Muscle layer of duodenum (tissue), 2 donors: ENCODE measurements around the gene ADAMTS17.
"Not testable (repeated sequence)": the region's sequence is repeated elsewhere in the genome, so short reads cannot be mapped to it uniquely, and the experiment has no call there.

Experiments used
- H3K27ac ChIP-seq: one replicate; pipeline ENCODE4 v1.7.0; 2013; ENCODE audit warnings: mild to moderate bottlenecking, low read length
- H3K27me3 ChIP-seq: one replicate; pipeline ENCODE4 v1.7.0; 2013; ENCODE audit warnings: low read depth, mild to moderate bottlenecking, control low read depth, low read length
- H3K36me3 ChIP-seq, 2 donors: one replicate each; pipeline ENCODE4 v1.7.0; 2013; ENCODE audit warnings: low read length in 2 of 2, control low read depth in 1 of 2, mild to moderate bottlenecking in 1 of 2; ENCODE audit not compliant: insufficient read depth in 2 of 2, control insufficient read depth in 1 of 2
- H3K4me1 ChIP-seq, 2 donors: one replicate each; pipeline ENCODE4 v1.7.0; 2013; ENCODE audit warnings: low read length in 2 of 2, mild to moderate bottlenecking in 2 of 2, control low read depth in 1 of 2, moderate library complexity in 1 of 2; ENCODE audit not compliant: insufficient read depth in 2 of 2, control insufficient read depth in 1 of 2
- H3K4me3 ChIP-seq, 2 donors: one replicate each; pipeline ENCODE4 v1.7.0; 2013; ENCODE audit warnings: low read length in 2 of 2, low read depth in 1 of 2, mild to moderate bottlenecking in 1 of 2
- H3K9me3 ChIP-seq, 2 donors: one replicate each; pipeline ENCODE4 v1.7.0; 2013; ENCODE audit warnings: low read length in 2 of 2, control low read depth in 1 of 2, mild to moderate bottlenecking in 1 of 2; ENCODE audit not compliant: control insufficient read depth in 1 of 2
- donor health status: healthy.

ADAMTS17 gene

GRCh38 chr15:100095541-100096247 lies 246.1 kb downstream of the ADAMTS17 start:
- Histone ChIP-seq H3K4me3 (no peak overlapping the region), H3K9me3 (no peaks in the 10 kb centered on the region), H3K27me3 (no peaks in the 10 kb centered on the region), H3K27ac (no peak overlapping the region), H3K4me1 (no peaks in the 10 kb centered on the region), H3K36me3 (no peaks in the 10 kb centered on the region)

GRCh38 chr15:100094127-100094510 lies 247.7 kb downstream of the ADAMTS17 start:
- Histone ChIP-seq H3K27me3 (no peaks in the 10 kb centered on the region), H3K4me3 (no peak overlapping the region), H3K36me3 (no peaks in the 10 kb centered on the region), H3K4me1 (no peaks in the 10 kb centered on the region), H3K27ac (no peak overlapping the region), H3K9me3 (no peaks in the 10 kb centered on the region)

- H3K9me3 ChIP-seq: no peaks in the 10 kb centered on the region
- no peaks in the 10 kb centered on the region for H3K36me3 ChIP-seq
- no peaks in the 10 kb centered on the region for H3K27me3 ChIP-seq
- no peak overlapping the region for H3K4me3 ChIP-seq
- H3K4me1 ChIP-seq: no peaks in the 10 kb centered on the region
- H3K27ac ChIP-seq: no peak overlapping the region
Observed at GRCh38 chr15:100093211-100094126, 248.3 kb downstream of the ADAMTS17 start.

- H3K27ac ChIP-seq: no peak overlapping the region
- H3K4me3 ChIP-seq: no peak overlapping the region
- no peaks in the 10 kb centered on the region for H3K9me3 ChIP-seq
- H3K36me3 ChIP-seq: no peaks in the 10 kb centered on the region
- no peaks in the 10 kb centered on the region for H3K4me1 ChIP-seq
- no peaks in the 10 kb centered on the region for H3K27me3 ChIP-seq
Observed at GRCh38 chr15:100092034-100092433, 249.7 kb downstream of the ADAMTS17 start.

- no peak overlapping the region for H3K4me3 ChIP-seq
- H3K9me3 ChIP-seq: no peaks in the 10 kb centered on the region
- H3K36me3 ChIP-seq: no peaks in the 10 kb centered on the region
- H3K4me1 ChIP-seq: no peaks in the 10 kb centered on the region
- H3K27me3 ChIP-seq: no peaks in the 10 kb centered on the region
- no peak overlapping the region for H3K27ac ChIP-seq
Observed at GRCh38 chr15:100090411-100090810, 251.4 kb downstream of the ADAMTS17 start.

- not testable (repeated sequence) for H3K4me1 ChIP-seq, H3K27ac ChIP-seq, H3K4me3 ChIP-seq, H3K36me3 ChIP-seq, H3K27me3 ChIP-seq, H3K9me3 ChIP-seq
Observed at GRCh38 chr15:100084042-100084821, 257.5 kb downstream of the ADAMTS17 start.

- no peaks in the 10 kb centered on the region for H3K4me1 ChIP-seq
- H3K4me3 ChIP-seq: no peak overlapping the region
- H3K9me3 ChIP-seq: no peaks in the 10 kb centered on the region
- no peaks in the 10 kb centered on the region for H3K27me3 ChIP-seq
- H3K36me3 ChIP-seq: no peaks in the 10 kb centered on the region
- H3K27ac ChIP-seq: no peak overlapping the region
Observed at GRCh38 chr15:100083572-100083971, 258.2 kb downstream of the ADAMTS17 start.

GRCh38 chr15:100082761-100083402 lies 258.9 kb downstream of the ADAMTS17 start:
- no peak overlapping the region for H3K27ac ChIP-seq
- H3K4me3 ChIP-seq: no peak overlapping the region
- H3K9me3 ChIP-seq: no peaks in the 10 kb centered on the region
- H3K27me3 ChIP-seq: no peaks in the 10 kb centered on the region
- H3K4me1 ChIP-seq: no peaks in the 10 kb centered on the region
- H3K36me3 ChIP-seq: no peaks in the 10 kb centered on the region

GRCh38 chr15:100081454-100081853 lies 260.3 kb downstream of the ADAMTS17 start:
- H3K4me3 ChIP-seq: no peak overlapping the region
- H3K27ac ChIP-seq: no peak overlapping the region
- no peaks in the 10 kb centered on the region for H3K36me3 ChIP-seq
- no peaks in the 10 kb centered on the region for H3K9me3 ChIP-seq
- no peaks in the 10 kb centered on the region for H3K4me1 ChIP-seq
- no peaks in the 10 kb centered on the region for H3K27me3 ChIP-seq

GRCh38 chr15:100078511-100079220 lies 263.1 kb downstream of the ADAMTS17 start:
- Histone ChIP-seq H3K4me1 (no peaks in the 10 kb centered on the region), H3K4me3 (no peak overlapping the region), H3K27ac (no peak overlapping the region), H3K9me3 (no peaks in the 10 kb centered on the region), H3K36me3 (no peaks in the 10 kb centered on the region), H3K27me3 (no peaks in the 10 kb centered on the region)
